HUES6 (cell line): ENCODE measurements around the gene DNAJC30.
"Not testable (repeated sequence)": the region's sequence is repeated elsewhere in the genome, so short reads cannot be mapped to it uniquely, and the experiment has no call there.

Experiments used
- H3K27ac ChIP-seq: 2 replicates; pipeline ENCODE4 v1.7.0; 2013; ENCODE audit warnings: low read depth, mild to moderate bottlenecking, low read length, inconsistent platforms
- H3K27me3 ChIP-seq: 2 replicates; pipeline ENCODE4 v1.6.1; 2013; ENCODE audit warnings: low read length; ENCODE audit not compliant: control insufficient read depth, insufficient read depth
- H3K36me3 ChIP-seq: 2 replicates; pipeline ENCODE4 v1.6.1; 2013; ENCODE audit warnings: low read length; ENCODE audit not compliant: control insufficient read depth, insufficient read depth
- H3K4me1 ChIP-seq: 2 replicates; pipeline ENCODE4 v1.6.1; 2013; ENCODE audit warnings: low read length; ENCODE audit not compliant: control insufficient read depth, insufficient read depth
- H3K4me3 ChIP-seq: 2 replicates; pipeline ENCODE4 v1.5.1; 2013; ENCODE audit warnings: low read depth, low read length
- H3K9ac ChIP-seq: one replicate; pipeline ENCODE4 v1.6.1; 2013; ENCODE audit warnings: mild to moderate bottlenecking, low read length
- H3K9me3 ChIP-seq: 2 replicates; pipeline ENCODE4 v1.6.1; 2013; ENCODE audit warnings: low read depth, low read length; ENCODE audit not compliant: control insufficient read depth, insufficient read depth

The DNAJC30 gene

DNA sequence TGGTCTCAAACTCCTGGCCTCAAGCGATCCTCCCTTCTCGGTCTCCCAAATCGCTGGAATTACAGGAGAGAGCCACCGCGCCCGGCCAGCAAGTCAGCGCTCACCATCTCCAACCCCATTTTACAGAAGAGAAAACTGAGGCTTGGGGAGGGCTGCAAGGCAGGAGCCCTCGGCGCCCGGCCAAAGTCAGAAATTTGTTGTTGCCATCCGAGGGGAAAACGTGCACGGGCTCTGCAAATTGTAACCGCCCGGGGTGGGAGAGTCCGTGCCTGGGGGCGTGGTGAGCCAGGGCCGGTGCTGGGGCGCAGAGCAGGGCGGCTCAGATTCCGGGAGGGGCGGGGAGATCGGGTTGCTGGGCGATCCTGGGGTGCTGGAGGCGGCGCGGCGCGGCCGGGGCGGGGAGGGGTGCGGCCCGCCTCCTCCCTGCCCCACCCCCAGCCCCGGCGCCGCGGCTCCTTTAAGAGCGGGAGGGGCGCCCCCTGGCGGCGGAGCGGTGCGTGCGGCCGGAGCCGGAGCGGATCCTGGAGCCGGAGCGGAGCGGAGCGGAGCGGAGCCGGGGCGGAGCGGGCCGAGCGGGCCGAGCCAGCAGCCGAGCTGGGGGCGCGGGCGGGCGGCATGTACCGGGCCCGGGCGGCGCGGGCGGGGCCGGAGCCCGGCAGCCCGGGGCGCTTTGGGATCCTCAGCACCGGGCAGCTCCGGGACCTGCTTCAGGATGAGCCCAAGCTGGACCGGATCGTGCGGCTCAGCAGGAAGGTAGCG, 15.7 kb downstream of the DNAJC30 start, which contains the start of gene VPS37D:
Gene VPS37D, plus strand, starts transcription at position 488 of the 759 bp plus-strand sequence. Its CDS starts 128 bp downstream, at position 616.
- Histone ChIP-seq H3K27ac (no peak within 1 kb of the TSS), H3K4me3 (peak within 1 kb of the TSS; percentile 56), H3K27me3 (peaks cover 5% of the 10 kb centered on the region; the same call in 1 of the 2 replicates), H3K36me3 (no peaks in the 10 kb centered on the region), H3K9me3 (0 out of 2 replicates have a peak, but pooled peaks cover 3% of the 10 kb centered on the region), H3K9ac (no peak within 1 kb of the TSS), H3K4me1 (peaks cover 26% of the 10 kb centered on the region; the same call in 1 of the 2 replicates)

DNA sequence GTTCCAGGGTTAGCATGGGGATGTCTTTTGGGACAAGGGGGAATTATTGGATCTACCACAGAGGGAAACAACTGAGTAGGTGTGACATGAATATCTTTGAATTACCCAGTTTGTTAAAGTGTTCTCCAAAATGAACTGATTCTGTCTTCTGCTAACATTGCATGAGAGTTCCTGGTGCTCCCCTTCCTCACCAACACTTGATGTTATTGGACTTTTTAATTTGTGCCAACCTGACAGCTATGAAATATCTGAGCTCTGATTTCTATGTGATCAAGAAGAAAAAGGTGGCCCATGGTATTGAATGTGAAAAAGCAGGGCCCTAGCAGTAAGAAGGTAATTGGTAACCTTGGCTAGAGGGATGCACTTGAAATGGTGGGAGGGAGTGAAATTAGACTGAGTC, 20.2 kb downstream of the DNAJC30 start:
- no peak overlapping the region for H3K9ac ChIP-seq

DNA sequence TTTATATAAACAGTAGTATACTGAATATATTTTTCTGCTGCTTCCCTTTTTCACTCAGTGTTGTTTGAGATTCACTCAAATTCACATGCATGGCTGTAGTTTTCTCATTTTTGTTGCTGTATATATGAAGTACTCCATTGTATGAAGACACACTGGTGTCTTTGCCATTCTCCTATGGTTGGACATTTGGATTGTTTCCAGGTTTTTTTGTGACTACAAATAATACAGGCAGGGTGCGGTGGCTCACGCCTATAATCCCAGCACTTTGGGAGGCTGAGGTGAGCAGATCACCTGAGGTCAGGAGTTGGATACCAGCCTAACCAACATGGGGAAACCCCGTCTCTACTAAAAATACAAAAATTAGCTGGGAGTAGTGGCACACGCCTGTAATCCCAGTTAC, 22.7 kb downstream of the DNAJC30 start:
- H3K4me3 ChIP-seq, H3K27ac ChIP-seq, H3K36me3 ChIP-seq, H3K9me3 ChIP-seq, H3K27me3 ChIP-seq, H3K4me1 ChIP-seq, H3K9ac ChIP-seq: not testable (repeated sequence)

More for the DNA sequence above, 20.2 kb downstream of the DNAJC30 start:
- H3K27me3 ChIP-seq, result no peaks in the 10 kb centered on the region; the same call in 1 of the 2 replicates
- peaks cover 3% of the 10 kb centered on the region; the same call in 1 of the 2 replicates for H3K9me3 ChIP-seq
- H3K27ac ChIP-seq, result no peak overlapping the region
- no peaks in the 10 kb centered on the region for H3K36me3 ChIP-seq
- peaks cover 9% of the 10 kb centered on the region; the same call in 1 of the 2 replicates for H3K4me1 ChIP-seq
- no peak overlapping the region for H3K4me3 ChIP-seq

DNA sequence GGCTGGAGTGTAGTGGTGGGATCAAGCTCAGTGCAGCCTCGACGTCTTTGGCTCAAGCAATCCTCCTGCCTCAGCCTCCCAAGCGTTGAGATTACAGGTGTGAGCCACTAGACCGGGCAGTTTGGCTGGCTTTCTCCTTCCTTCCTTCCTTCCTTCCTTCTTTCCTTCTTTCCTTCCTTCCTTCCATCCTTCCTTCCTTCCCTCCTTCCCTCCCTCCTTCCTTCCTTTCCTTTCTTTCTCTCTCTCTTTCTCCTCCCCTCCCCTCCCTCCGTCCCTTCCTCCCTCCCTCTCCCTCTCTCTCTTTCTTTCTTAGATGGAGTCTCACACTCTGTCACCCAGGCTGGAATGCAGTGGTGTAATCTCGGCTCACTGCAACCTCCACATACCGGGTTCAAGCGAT, 23.3 kb downstream of the DNAJC30 start:
- H3K27me3 ChIP-seq, result no peaks in the 10 kb centered on the region; the same call in 1 of the 2 replicates
- no peak overlapping the region for H3K4me3 ChIP-seq
- no peak overlapping the region for H3K9ac ChIP-seq
- H3K36me3 ChIP-seq, result no peaks in the 10 kb centered on the region
- 0 out of 2 replicates have a peak, but pooled peaks cover 2% of the 10 kb centered on the region for H3K4me1 ChIP-seq
- no peak overlapping the region for H3K27ac ChIP-seq
- peaks cover 3% of the 10 kb centered on the region; the same call in 1 of the 2 replicates for H3K9me3 ChIP-seq

DNA sequence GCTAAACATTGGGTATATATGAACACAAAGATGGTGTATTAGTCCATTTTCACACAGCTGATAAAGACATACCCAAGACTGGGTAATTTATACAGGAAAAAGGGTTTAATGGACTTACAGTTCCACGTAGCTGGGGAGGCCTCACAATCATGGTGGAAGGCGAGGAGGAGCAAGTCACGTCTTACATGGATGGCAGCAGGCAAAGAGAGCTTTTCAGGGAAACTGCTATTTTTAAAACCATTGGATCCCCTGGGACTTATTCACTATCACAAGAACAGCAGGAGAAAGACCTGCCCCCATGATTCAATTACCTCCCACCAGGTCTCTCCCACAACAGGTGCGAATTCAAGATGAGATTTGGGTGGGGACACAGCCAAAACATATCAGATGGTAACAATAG, 27.9 kb downstream of the DNAJC30 start:
- H3K27ac ChIP-seq, H3K36me3 ChIP-seq, H3K9ac ChIP-seq, H3K4me1 ChIP-seq, H3K4me3 ChIP-seq, H3K9me3 ChIP-seq: not testable (repeated sequence)
- H3K27me3 ChIP-seq, result peaks cover 19% of the 10 kb centered on the region

DNA sequence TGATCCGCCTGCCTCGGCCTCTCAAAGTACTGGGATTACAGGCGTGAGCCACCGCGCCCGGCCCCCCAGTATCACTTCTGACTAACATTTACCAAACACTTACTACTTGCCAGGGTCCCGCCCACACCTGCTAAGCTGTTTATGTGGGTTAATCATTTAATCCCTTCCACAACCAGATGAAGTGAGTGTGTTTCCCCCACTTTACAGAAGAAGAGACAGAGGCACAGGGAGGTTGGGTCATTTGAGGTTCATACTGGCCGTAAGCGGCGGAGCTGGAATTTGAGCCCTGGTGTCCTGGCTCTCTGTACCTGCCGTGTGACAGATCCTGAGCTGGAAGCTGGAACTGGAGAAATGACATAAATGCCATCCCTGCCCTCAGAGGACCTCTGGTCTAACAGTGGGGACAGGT, 30.7 kb downstream of the DNAJC30 start:
- no peak overlapping the region for H3K27ac ChIP-seq
- no peaks in the 10 kb centered on the region for H3K36me3 ChIP-seq
- peaks cover 6% of the 10 kb centered on the region; the same call in 1 of the 2 replicates for H3K4me1 ChIP-seq
- H3K9me3 ChIP-seq, result no peaks in the 10 kb centered on the region
- no peak overlapping the region for H3K9ac ChIP-seq
- H3K4me3 ChIP-seq, result no peak overlapping the region
- H3K27me3 ChIP-seq, result peaks cover 46% of the 10 kb centered on the region

DNA sequence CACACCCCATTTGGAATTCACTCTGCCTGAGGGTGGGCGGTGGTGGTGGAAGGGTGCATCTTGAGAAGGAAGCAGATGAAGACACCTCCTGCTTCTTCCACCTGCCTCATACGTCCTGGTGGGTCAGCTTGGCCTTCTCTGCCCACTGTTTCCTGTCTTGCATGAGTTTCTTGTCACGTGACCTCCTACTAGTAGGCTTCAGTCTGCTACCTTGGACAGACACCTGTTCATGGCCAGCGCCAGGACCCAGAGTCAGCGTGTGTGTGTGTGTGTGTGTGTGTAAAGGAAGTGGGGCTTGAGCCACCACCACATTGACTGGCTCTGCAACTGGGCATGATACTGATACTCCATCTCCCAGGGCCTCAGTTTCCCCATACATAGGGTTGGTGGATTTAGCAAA, 32.7 kb downstream of the DNAJC30 start:
- Histone ChIP-seq H3K4me3 (no peak overlapping the region), H3K36me3 (no peaks in the 10 kb centered on the region), H3K9ac (no peak overlapping the region), H3K27me3 (peaks cover 64% of the 10 kb centered on the region), H3K27ac (no peak overlapping the region), H3K9me3 (no peaks in the 10 kb centered on the region), H3K4me1 (peaks cover 20% of the 10 kb centered on the region)

DNA sequence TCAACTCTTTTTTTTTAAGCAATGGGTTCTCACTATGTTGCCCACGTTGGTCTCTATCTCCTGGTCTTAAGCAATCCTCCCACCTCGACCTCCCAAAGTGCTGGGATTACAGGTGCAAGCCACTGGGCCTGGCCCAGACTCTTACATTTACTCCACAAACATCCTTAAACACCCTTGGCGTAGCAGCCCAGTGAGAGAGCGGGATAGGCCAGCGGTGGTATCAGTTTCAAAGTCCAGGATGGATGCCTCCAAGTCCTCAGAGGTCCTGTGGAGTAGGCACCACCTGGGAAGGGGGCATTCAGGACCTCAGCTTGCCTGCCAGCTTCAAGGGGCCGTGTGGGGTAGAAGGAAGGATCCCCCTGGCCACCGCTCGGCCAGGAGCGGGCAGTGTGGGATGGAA, 33.7 kb downstream of the DNAJC30 start:
- no peaks in the 10 kb centered on the region for H3K9me3 ChIP-seq

DNA sequence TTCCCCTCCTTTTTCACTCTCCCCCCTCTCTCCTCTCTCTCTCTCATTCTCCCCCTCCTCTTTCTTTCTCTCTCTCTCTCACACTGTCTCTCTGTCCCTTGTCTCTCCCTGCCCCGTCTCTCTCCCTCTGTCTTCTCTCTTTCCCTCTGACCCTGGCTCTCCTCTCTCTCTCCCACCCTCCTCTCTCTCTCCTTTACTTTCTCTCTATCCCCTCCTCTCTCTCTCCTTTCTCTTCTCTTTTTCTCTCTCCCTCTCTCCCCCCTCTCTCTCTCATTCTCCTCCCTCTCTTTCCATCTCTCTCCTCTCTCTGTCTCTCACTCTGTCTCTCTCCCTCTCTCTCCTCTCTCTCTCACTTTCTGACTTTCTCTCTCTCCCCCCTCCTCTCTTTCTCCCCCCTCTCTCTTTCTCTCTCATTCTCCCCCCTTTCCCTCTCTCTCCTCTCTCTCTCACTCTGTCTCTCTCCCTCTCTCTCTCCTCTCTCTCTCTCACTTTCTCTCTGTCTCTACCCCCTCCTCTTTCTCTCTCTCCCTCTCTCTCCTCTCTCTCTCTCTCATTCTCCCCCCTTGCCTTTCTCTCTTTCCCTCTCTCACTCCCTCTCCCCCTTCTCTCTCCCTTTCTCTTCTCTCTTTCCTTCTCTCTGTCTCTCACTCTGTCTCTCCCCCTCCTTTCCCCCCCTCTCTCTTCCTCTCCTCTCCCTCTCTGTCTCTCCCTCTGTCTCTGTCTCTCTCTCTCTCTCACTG, 34.5 kb downstream of the DNAJC30 start:
- Histone ChIP-seq H3K27me3 (peaks cover 66% of the 10 kb centered on the region), H3K27ac (no peak overlapping the region), H3K9ac (no peak overlapping the region), H3K4me3 (peak overlapping the region; percentile 74), H3K36me3 (no peaks in the 10 kb centered on the region), H3K4me1 (peaks cover 20% of the 10 kb centered on the region), H3K9me3 (no peaks in the 10 kb centered on the region)

More for the DNA sequence above, 33.7 kb downstream of the DNAJC30 start:
- Histone ChIP-seq H3K36me3 (no peaks in the 10 kb centered on the region), H3K4me1 (peaks cover 20% of the 10 kb centered on the region), H3K27ac (no peak overlapping the region), H3K9ac (no peak overlapping the region), H3K27me3 (peaks cover 66% of the 10 kb centered on the region), H3K4me3 (no peak overlapping the region)

DNA sequence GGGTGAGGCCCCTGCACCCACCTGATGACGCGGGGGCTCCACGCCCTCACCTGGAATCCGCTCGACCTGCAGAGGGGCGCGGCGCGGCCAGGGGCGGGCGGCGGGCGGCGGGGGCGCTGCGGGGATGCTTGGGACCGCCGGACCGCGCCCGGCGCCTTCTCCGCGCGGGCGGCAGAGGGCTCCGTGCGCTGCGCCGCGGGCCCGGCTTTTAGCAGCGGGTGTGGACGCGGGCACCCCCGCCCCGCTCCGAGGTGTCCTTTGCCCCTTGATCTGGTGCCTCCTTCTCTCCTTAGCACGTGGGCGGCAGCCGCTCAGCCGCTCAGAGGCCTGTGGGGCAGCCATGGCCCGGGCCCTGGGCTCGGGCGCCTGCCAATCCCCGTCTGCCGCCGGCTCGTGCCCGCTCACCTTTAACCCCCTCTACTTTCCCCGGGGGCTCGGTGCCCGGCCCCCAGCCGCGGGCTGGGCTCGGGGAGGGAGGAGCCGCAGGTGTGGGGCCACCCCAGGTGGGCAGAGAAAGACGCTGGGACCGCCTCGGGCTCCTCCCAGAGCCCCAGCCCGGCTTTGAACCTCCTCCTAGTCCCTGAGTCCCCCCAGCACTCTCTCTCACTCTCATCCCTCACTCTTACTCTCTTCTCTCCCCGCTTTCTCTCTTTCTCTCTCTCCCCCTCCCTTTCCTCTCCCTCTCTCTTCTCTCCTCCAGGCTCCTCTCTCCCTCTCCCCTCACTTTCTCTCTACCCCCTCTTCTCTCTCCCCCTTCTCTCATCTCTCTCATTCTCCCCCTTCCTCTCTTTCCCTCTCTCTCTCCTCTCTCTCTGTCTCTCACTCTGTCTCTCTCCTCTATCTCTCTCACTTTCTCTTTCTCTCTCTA, 35.3 kb downstream of the DNAJC30 start:
- Histone ChIP-seq H3K9me3 (no peaks in the 10 kb centered on the region), H3K4me3 (peak overlapping the region; percentile 74), H3K27me3 (peaks cover 66% of the 10 kb centered on the region), H3K27ac (no peak overlapping the region), H3K9ac (peak overlapping the region; percentile 45), H3K4me1 (peaks cover 20% of the 10 kb centered on the region), H3K36me3 (no peaks in the 10 kb centered on the region)
